Cardiac muscle cell (in vitro differentiated cells and primary cell): Measurements from ENCODE around the gene DLG1. TPM values are rescaled to one million over a fixed set of nuclear protein-coding genes. Genes with fewer than 3 reads are reported as not detected.

Experiments
- DNase-seq, 2 donors: peaks; one replicate each; pipeline versions ENCODE4 v3.0.0 to v3.0.0-alpha.2; 2010 to 2017; ENCODE audit warnings: low read depth in 1 of 2, low spot score in 1 of 2
- H3K27ac ChIP-seq: fragments of 200-600 bp; sonication (generic); 2 replicates; pipeline ENCODE4 v1.5.1; 2016
- H3K27me3 ChIP-seq: fragments of 200-600 bp; sonication (generic); 2 replicates; pipeline ENCODE4 v1.6.0; 2016; ENCODE audit warnings: control low read depth
- H3K36me3 ChIP-seq: fragments of 200-600 bp; sonication (generic); 2 replicates; pipeline ENCODE4 v1.5.1; 2016; ENCODE audit warnings: control low read depth
- H3K4me1 ChIP-seq: fragments of 200-600 bp; sonication (generic); 2 replicates; pipeline ENCODE4 v1.8.1; 2017; ENCODE audit warnings: low read depth, mild to moderate bottlenecking, mixed run types
- H3K4me3 ChIP-seq: fragments of 200-600 bp; sonication (generic); 2 replicates; pipeline ENCODE4 v1.5.1; 2016; ENCODE audit warnings: mild to moderate bottlenecking
- H3K9me3 ChIP-seq: fragments of 200-600 bp; sonication (generic); 2 replicates; pipeline ENCODE4 v1.5.1; 2017; ENCODE audit warnings: low read depth, mild to moderate bottlenecking, control low read depth
- CTCF ChIP-seq: IDR thresholded peaks from 2 replicates; pipeline ENCODE4 v1.5.1; 2012; ENCODE audit warnings: low read depth, mild to moderate bottlenecking, low read length
- polyA plus RNA-seq: library from polyadenylated mRNA; unstranded; fragments of >200 nt; fragmentation: Nextera tagmentation; extraction: Ambion mirVana; gene quantifications from 2 replicates; pipeline ENCODE4 v1.2.1, GENCODE V29; 2016
- total RNA-seq: library from RNA; depleted of rRNA; stranded (reverse); fragments of >200 nt; gene quantifications from 2 replicates; pipeline ENCODE4 v1.2.3, GENCODE V29; 2016

The DLG1 gene
- total and polyA plus RNA-seq, 2 experiments from 2014 or later, result 42.8 to 61.4 TPM

GRCh38 chr3:197114007-197114406 lies 184.4 kb downstream of the DLG1 start:
- H3K27ac ChIP-seq, result no peak overlapping the region
- no peak for TF ChIP-seq CTCF
- peaks cover 13% of the 10 kb centered on the region for H3K36me3 ChIP-seq
- H3K9me3 ChIP-seq, result no peaks in the 10 kb centered on the region
- no peak for DNase-seq
- H3K4me1 ChIP-seq, result no peaks in the 10 kb centered on the region
- H3K27me3 ChIP-seq, result no peaks in the 10 kb centered on the region
- H3K4me3 ChIP-seq, result no peak overlapping the region

- DNase-seq, result no peak
- no peak for TF ChIP-seq CTCF
- Histone ChIP-seq H3K9me3 (no peaks in the 10 kb centered on the region), H3K36me3 (peaks cover 11% of the 10 kb centered on the region), H3K4me3 (no peak overlapping the region), H3K4me1 (no peaks in the 10 kb centered on the region), H3K27ac (no peak overlapping the region), H3K27me3 (no peaks in the 10 kb centered on the region)
These were observed 186.7 kb downstream of the DLG1 start for GRCh38 chr3:197111685-197112084.

GRCh38 chr3:197105786-197106185 lies 192.6 kb downstream of the DLG1 start:
- Histone ChIP-seq H3K4me3 (no peak overlapping the region), H3K36me3 (peaks cover 12% of the 10 kb centered on the region), H3K27me3 (no peaks in the 10 kb centered on the region), H3K9me3 (no peaks in the 10 kb centered on the region), H3K4me1 (no peaks in the 10 kb centered on the region), H3K27ac (no peak overlapping the region)
- no peak for TF ChIP-seq CTCF
- no peak for DNase-seq

GRCh38 chr3:197104738-197105137 lies 193.7 kb downstream of the DLG1 start:
- TF ChIP-seq CTCF, result no peak
- no peak for DNase-seq
- Histone ChIP-seq H3K27me3 (no peaks in the 10 kb centered on the region), H3K27ac (no peak overlapping the region), H3K9me3 (no peaks in the 10 kb centered on the region), H3K4me1 (no peaks in the 10 kb centered on the region), H3K4me3 (no peak overlapping the region), H3K36me3 (peaks cover 12% of the 10 kb centered on the region)

GRCh38 chr3:197103766-197104165 lies 194.6 kb downstream of the DLG1 start:
- no peak overlapping the region for H3K4me3 ChIP-seq
- no peak overlapping the region for H3K27ac ChIP-seq
- H3K27me3 ChIP-seq, result no peaks in the 10 kb centered on the region
- H3K4me1 ChIP-seq, result no peaks in the 10 kb centered on the region
- no peak for DNase-seq
- no peak for TF ChIP-seq CTCF
- H3K36me3 ChIP-seq, result peaks cover 12% of the 10 kb centered on the region
- H3K9me3 ChIP-seq, result no peaks in the 10 kb centered on the region

- H3K27ac ChIP-seq, result no peak overlapping the region
- no peak for TF ChIP-seq CTCF
These were observed 204.5 kb downstream of the DLG1 start for GRCh38 chr3:197093871-197094270.

More at GRCh38 chr3:197093871-197094270, 204.5 kb downstream of the DLG1 start:
- H3K36me3 ChIP-seq, result no peaks in the 10 kb centered on the region
- no peaks in the 10 kb centered on the region for H3K27me3 ChIP-seq
- peaks cover 3% of the 10 kb centered on the region for H3K4me1 ChIP-seq
- no peak overlapping the region for H3K4me3 ChIP-seq
- DNase-seq, result no peak
- H3K9me3 ChIP-seq, result no peaks in the 10 kb centered on the region
